GM12801 (cell line): Measurements from ENCODE around the gene ALDH1B1.

Experiments
- CTCF ChIP-seq: IDR thresholded peaks from one replicate; pipeline ENCODE4 v1.5.1; 2011; ENCODE audit warnings: control low read depth; ENCODE audit not compliant: insufficient read length; ENCODE audit errors: extremely low read depth

ALDH1B1 gene

GRCh38 chr9:38390442-38390841 lies 2.1 kb upstream of the ALDH1B1 start:
- no peak for TF ChIP-seq CTCF

GRCh38 chr9:38390851-38391250 lies 1.7 kb upstream of the ALDH1B1 start:
- no peak for TF ChIP-seq CTCF

- no peak for TF ChIP-seq CTCF
These were observed 1.0 kb upstream of the ALDH1B1 start for GRCh38 chr9:38391278-38392118.

GRCh38 chr9:38393128-38393796 lies 760 bp downstream of the ALDH1B1 start:
- TF ChIP-seq CTCF, result no peak

- no peak for TF ChIP-seq CTCF
These were observed 1.9 kb downstream of the ALDH1B1 start for GRCh38 chr9:38394416-38394815.

GRCh38 chr9:38395653-38396370 lies 3.3 kb downstream of the ALDH1B1 start:
- no peak for TF ChIP-seq CTCF

GRCh38 chr9:38396371-38396671 lies 3.8 kb downstream of the ALDH1B1 start:
- TF ChIP-seq CTCF, result no peak
